HFFc6 (cell line): Measurements from ENCODE around the gene PLEKHN1. TPM values are rescaled to one million over a fixed set of nuclear protein-coding genes. Genes with fewer than 3 reads are reported as not detected.

Experiments
- DNase-seq: peaks from one replicate; pipeline ENCODE4 v3.0.0-alpha.2; 2018
- H3K27ac Mint-ChIP-seq: 2 replicates; pipeline ENCODE4 v1.8.0; 2020; ENCODE audit warnings: mild to moderate bottlenecking, mixed read lengths
- H3K27me3 Mint-ChIP-seq: 2 replicates; pipeline ENCODE4 v1.8.0; 2021; ENCODE audit warnings: mild to moderate bottlenecking, moderate library complexity, mixed read lengths; ENCODE audit not compliant: insufficient read depth
- H3K36me3 Mint-ChIP-seq: 2 replicates; pipeline ENCODE4 v1.8.0; 2021; ENCODE audit warnings: low read depth, mixed read lengths
- H3K4me1 Mint-ChIP-seq: 2 replicates; pipeline ENCODE4 v1.8.0; 2020; ENCODE audit warnings: low read depth, mixed read lengths
- H3K4me3 Mint-ChIP-seq: 2 replicates; pipeline ENCODE4 v1.8.0; 2020; ENCODE audit warnings: mild to moderate bottlenecking, moderate library complexity, mixed read lengths
- H3K9me3 Mint-ChIP-seq: 2 replicates; pipeline ENCODE4 v1.8.0; 2020; ENCODE audit warnings: mild to moderate bottlenecking, mixed read lengths
- CTCF ChIP-seq: fragments of 200-600 bp; sonication (generic); IDR thresholded peaks from 2 replicates; pipeline ENCODE4 v1.5.0; 2021; ENCODE audit warnings: antibody characterized with exemption, mild to moderate bottlenecking
- total RNA-seq, 6 experiments: library from RNA; stranded (reverse); fragmentation: NEBNext Ultra II Directional; extraction: Animal tissue kit (Norgen Biotek cat#: 25700); gene quantifications; 2 replicates in 1 of 6; 3 replicates in 5 of 6; pipeline ENCODE4 v1.2.3, GENCODE V29; 2021

The PLEKHN1 gene
- total RNA-seq, 6 experiments from 2014 or later, result 5.2 to 6.9 (median 6.0) TPM

- DNase-seq, result no peak
- no peak for TF ChIP-seq CTCF
- no peaks in the 10 kb centered on the region for H3K27me3 Mint-ChIP-seq
- no peak overlapping the region for H3K4me3 Mint-ChIP-seq
- no peaks in the 10 kb centered on the region for H3K36me3 Mint-ChIP-seq
- H3K4me1 Mint-ChIP-seq, result no peaks in the 10 kb centered on the region
- no peak overlapping the region for H3K27ac Mint-ChIP-seq
- H3K9me3 Mint-ChIP-seq, result no peaks in the 10 kb centered on the region
Measured at GRCh38 chr1:971751-972506, 5.6 kb downstream of the PLEKHN1 start.

GRCh38 chr1:972726-973458 is 6.6 kb downstream of the PLEKHN1 start:
- Mint-ChIP-seq H3K4me1 (no peaks in the 10 kb centered on the region), H3K9me3 (no peaks in the 10 kb centered on the region), H3K27me3 (no peaks in the 10 kb centered on the region), H3K4me3 (no peak overlapping the region), H3K36me3 (no peaks in the 10 kb centered on the region), H3K27ac (no peak overlapping the region)
- no peak for DNase-seq
- TF ChIP-seq CTCF, result no peak

- no peaks in the 10 kb centered on the region for H3K36me3 Mint-ChIP-seq
- no peaks in the 10 kb centered on the region for H3K27me3 Mint-ChIP-seq
- 0 out of 2 replicates have a peak, but pooled peaks cover 3% of the 10 kb centered on the region for H3K9me3 Mint-ChIP-seq
- no peaks in the 10 kb centered on the region for H3K4me1 Mint-ChIP-seq
- no peak overlapping the region for H3K27ac Mint-ChIP-seq
- DNase-seq, result no peak
- TF ChIP-seq CTCF, result no peak
- no peak overlapping the region for H3K4me3 Mint-ChIP-seq
Measured at GRCh38 chr1:973459-974292, 7.4 kb downstream of the PLEKHN1 start.

- Mint-ChIP-seq H3K36me3 (no peaks in the 10 kb centered on the region), H3K27ac (no peak overlapping the region), H3K4me3 (no peak overlapping the region), H3K9me3 (0 out of 2 replicates have a peak, but pooled peaks cover 3% of the 10 kb centered on the region), H3K27me3 (no peaks in the 10 kb centered on the region), H3K4me1 (no peaks in the 10 kb centered on the region)
- no peak for DNase-seq
- no peak for TF ChIP-seq CTCF
Measured at GRCh38 chr1:974293-974640, 8.0 kb downstream of the PLEKHN1 start.

GRCh38 chr1:974687-975328 is 8.5 kb downstream of the PLEKHN1 start:
- no peak for DNase-seq

More at GRCh38 chr1:974687-975328, 8.5 kb downstream of the PLEKHN1 start:
- peaks cover 2% of the 10 kb centered on the region; the same call in 1 of the 2 replicates for H3K27me3 Mint-ChIP-seq
- H3K27ac Mint-ChIP-seq, result no peak overlapping the region
- H3K4me1 Mint-ChIP-seq, result no peaks in the 10 kb centered on the region
- H3K9me3 Mint-ChIP-seq, result 0 out of 2 replicates have a peak, but pooled peaks cover 3% of the 10 kb centered on the region
- H3K36me3 Mint-ChIP-seq, result no peaks in the 10 kb centered on the region
- no peak for TF ChIP-seq CTCF
- no peak overlapping the region for H3K4me3 Mint-ChIP-seq
